Gastrocnemius medialis (tissue), 4 donors: ENCODE data around the gene PKIB. TPM values are rescaled to one million over a fixed set of nuclear protein-coding genes. Genes with fewer than 3 reads are reported as not detected.

Source experiments
- ATAC-seq, 2 donors: fragments of 150-250 bp; one replicate each; pipeline ENCODE4 v1.9.1; 2016
- DNase-seq, 2 donors: peaks; one replicate each; pipeline ENCODE4 v3.0.0-alpha.2; 2019
- H3K27ac ChIP-seq, 4 donors: fragments of 200-600 bp; sonication (generic); 1 replicate in 1 of 4; 2 replicates in 3 of 4; pipeline ENCODE4 v1.5.1; 2016 to 2018; ENCODE audit warnings: mild to moderate bottlenecking in 2 of 4, moderate library complexity in 1 of 4
- H3K27me3 ChIP-seq, 3 donors: fragments of 200-600 bp; sonication (generic) in 2 of 3; 1 replicate in 1 of 3; 2 replicates in 2 of 3; pipeline versions ENCODE4 v1.5.1 to v1.6.0; 2016 to 2019; ENCODE audit warnings: mild to moderate bottlenecking in 1 of 3, moderate library complexity in 1 of 3
- H3K36me3 ChIP-seq, 2 donors: fragments of 200-600 bp; sonication (generic) in 1 of 2; one replicate each; pipeline ENCODE4 v1.5.1; 2017 to 2018
- H3K4me1 ChIP-seq, 2 donors: fragments of 200-600 bp; sonication (generic) in 1 of 2; one replicate each; pipeline ENCODE4 v1.5.1; 2016 to 2017; ENCODE audit warnings: mild to moderate bottlenecking in 2 of 2
- H3K4me3 ChIP-seq, 4 donors: fragments of 200-600 bp; sonication (generic) in 3 of 4; 1 replicate in 1 of 4; 2 replicates in 3 of 4; pipeline ENCODE4 v1.5.1; 2016 to 2019; ENCODE audit warnings: mild to moderate bottlenecking in 2 of 4
- H3K9me3 ChIP-seq, 3 donors: fragments of 200-600 bp; sonication (generic) in 2 of 3; 1 replicate in 1 of 3; 2 replicates in 2 of 3; pipeline ENCODE4 v1.5.1; 2016 to 2019
- POLR2A ChIP-seq, 2 donors: fragments of 450-650 bp; IDR thresholded peaks; one replicate each; pipeline ENCODE4 v1.6.1; 2017; ENCODE audit warnings: antibody characterized with exemption in 2 of 2, mild to moderate bottlenecking in 2 of 2, moderate library complexity in 2 of 2
- in situ Hi-C, 4 donors: fragments of 200-750 bp; cut with MboI; loops; one replicate each; pipeline versions ENCODE4 v1.15.0 to v1.8.0; 2017; ENCODE audit warnings: low sequenced_read_pairs in 4 of 4
- intact Hi-C: fragments of 100-400 bp; cut with DNase I; formaldehyde crosslinking; loops from one replicate; pipeline ENCODE4 v1.15.1; 2023; ENCODE audit warnings: low total_unique reads
- total RNA-seq, 4 donors: library from RNA; depleted of rRNA; stranded (reverse); fragments of >200 nt; gene quantifications; one replicate each; pipeline versions ENCODE4 v1.1.0 to v1.2.3, GENCODE V29; 2016
- TF ChIP-seq, protein P1 (sequence below), 5 experiments: fragments of 450-650 bp in 3 of 5; fragments of 200-600 bp in 2 of 5; sonication (generic) in 2 of 5; IDR thresholded peaks in 4 of 5; conservative IDR thresholded peaks in 1 of 5; 1 replicate in 4 of 5; 2 replicates in 1 of 5; pipeline ENCODE4 v1.5.1; 2016 to 2019; ENCODE audit warnings: antibody characterized with exemption in 5 of 5, mild to moderate bottlenecking in 3 of 5, moderate library complexity in 3 of 5

Gene PKIB
- total RNA-seq, 4 donors from 2014 or later: 0.64 to 1.1 (median 0.97) TPM

DNA sequence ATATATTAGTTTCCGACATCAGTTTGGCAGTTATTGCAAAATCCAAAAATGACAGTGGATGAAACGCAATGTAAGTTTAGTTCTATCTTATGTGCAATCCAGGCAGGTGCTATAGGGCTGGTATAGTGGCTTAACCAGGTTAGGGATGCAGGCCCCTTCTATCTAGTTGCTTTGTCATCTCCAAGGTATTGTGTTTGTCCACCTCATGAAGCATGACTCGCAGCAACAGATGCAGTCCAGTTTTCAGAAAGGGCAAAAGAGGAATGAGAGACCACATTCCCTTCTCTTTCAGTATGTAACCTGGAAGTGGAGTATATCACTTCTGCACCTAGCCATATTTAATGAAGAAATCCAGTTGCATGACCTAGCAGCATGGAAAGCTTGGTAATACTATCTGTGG, 59.7 kb downstream of the PKIB start:
- no peak overlapping the region for H3K4me3 ChIP-seq
- H3K36me3 ChIP-seq: no peaks in the 10 kb centered on the region
- TF ChIP-seq POLR2A (IDR thresholded peaks at IDR 0.05): no peak
- TF ChIP-seq, protein P1, sequence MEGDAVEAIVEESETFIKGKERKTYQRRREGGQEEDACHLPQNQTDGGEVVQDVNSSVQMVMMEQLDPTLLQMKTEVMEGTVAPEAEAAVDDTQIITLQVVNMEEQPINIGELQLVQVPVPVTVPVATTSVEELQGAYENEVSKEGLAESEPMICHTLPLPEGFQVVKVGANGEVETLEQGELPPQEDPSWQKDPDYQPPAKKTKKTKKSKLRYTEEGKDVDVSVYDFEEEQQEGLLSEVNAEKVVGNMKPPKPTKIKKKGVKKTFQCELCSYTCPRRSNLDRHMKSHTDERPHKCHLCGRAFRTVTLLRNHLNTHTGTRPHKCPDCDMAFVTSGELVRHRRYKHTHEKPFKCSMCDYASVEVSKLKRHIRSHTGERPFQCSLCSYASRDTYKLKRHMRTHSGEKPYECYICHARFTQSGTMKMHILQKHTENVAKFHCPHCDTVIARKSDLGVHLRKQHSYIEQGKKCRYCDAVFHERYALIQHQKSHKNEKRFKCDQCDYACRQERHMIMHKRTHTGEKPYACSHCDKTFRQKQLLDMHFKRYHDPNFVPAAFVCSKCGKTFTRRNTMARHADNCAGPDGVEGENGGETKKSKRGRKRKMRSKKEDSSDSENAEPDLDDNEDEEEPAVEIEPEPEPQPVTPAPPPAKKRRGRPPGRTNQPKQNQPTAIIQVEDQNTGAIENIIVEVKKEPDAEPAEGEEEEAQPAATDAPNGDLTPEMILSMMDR (IDR thresholded peaks at IDR 0.05 in 4 of 5, conservative IDR thresholded peaks at IDR 0.05 in 1 of 5): no peak
- no peaks in the 10 kb centered on the region for H3K4me1 ChIP-seq
- ATAC-seq: no peak
- no peak for DNase-seq
- in situ Hi-C loops (no loop called here), intact Hi-C loops (no loop called here)
- H3K9me3 ChIP-seq: no peaks in the 10 kb centered on the region
- no peak overlapping the region for H3K27ac ChIP-seq
- H3K27me3 ChIP-seq: no peaks in the 10 kb centered on the region

DNA sequence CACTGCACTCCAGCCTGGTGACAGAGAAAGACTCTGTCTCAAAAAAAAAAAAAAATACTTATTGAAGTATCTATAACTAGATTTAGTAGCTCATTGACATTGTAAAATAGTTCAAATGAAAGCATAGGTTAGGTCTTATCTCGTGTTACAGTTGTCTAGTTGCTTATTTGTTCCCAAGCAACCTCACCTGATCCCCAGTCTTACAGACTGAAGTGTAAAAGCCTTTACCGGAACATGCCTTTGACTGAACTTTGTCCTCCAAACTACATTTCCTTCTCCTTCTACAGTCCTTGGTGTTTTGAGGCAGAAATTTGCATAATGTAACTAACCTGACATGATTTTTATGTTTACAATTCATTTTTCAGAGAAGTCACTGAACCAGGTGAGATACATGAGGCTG, 61.0 kb downstream of the PKIB start:
- no peak for TF ChIP-seq POLR2A (IDR thresholded peaks at IDR 0.05)
- TF ChIP-seq, protein P1 (IDR thresholded peaks at IDR 0.05 in 4 of 5, conservative IDR thresholded peaks at IDR 0.05 in 1 of 5): no peak
- in situ Hi-C loops (no loop called here), intact Hi-C loops (no loop called here)
- no peaks in the 10 kb centered on the region for H3K9me3 ChIP-seq
- DNase-seq (no peak), ATAC-seq (no peak)
- no peaks in the 10 kb centered on the region for H3K4me1 ChIP-seq
- H3K27me3 ChIP-seq: no peaks in the 10 kb centered on the region
- no peak overlapping the region for H3K27ac ChIP-seq
- H3K36me3 ChIP-seq: no peaks in the 10 kb centered on the region
- H3K4me3 ChIP-seq: no peak overlapping the region

DNA sequence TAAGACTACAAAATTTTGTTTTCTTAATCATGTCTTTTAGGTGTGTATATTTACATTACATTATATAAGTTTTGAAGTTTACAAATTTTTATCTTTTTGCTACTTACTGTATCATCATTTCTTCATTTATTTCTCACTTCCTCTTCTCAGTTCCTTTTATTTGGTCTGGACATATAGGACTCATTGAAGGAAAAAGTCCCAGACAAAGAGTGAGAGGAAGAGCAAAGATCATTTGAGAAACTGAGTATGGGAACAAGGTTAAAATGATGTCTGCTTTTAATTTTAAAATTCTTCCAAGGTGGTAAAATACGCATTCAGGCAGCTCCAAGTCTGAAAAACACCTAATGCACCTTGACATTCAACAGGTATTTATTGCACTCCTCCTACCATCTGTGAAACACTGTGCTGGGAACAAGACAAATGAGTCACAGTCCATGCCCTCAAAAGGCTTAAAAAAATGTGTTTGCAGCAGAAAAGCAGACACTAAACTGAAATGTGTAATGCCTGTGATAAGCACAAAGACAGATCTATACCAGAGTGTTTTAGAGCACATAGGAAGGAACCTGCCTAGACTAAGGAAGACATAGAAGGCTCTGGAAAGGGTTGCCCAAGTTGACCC, 63.2 kb downstream of the PKIB start:
- in situ Hi-C loops: no loop called here
- DNase-seq (no peak), ATAC-seq (no peak)
- Histone ChIP-seq H3K9me3 (no peaks in the 10 kb centered on the region), H3K27ac (no peak overlapping the region), H3K36me3 (no peaks in the 10 kb centered on the region), H3K27me3 (no peaks in the 10 kb centered on the region), H3K4me3 (no peak overlapping the region), H3K4me1 (no peaks in the 10 kb centered on the region)
- intact Hi-C loops: no loop called here
- TF ChIP-seq, protein P1 (IDR thresholded peaks at IDR 0.05 in 4 of 5, conservative IDR thresholded peaks at IDR 0.05 in 1 of 5): no peak
- no peak for TF ChIP-seq POLR2A (IDR thresholded peaks at IDR 0.05)

DNA sequence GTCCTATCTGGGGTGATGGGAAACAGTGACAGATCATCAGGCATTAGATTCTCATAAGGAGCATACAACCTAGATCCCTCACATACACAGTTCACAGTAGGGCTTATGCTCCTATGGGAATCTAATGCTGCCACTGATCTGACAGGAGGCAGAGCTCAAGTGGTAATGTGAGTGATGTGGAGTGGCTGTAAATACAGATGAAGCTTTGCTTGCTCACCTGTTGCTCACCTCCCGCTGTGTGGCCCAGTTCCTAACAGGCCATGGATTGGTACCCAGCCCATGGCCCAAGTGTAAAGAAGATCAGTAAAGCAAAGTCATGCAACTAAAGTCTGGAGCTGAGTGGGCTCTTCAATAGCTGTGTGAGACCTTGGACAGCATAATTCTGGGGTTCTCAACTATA, 65.9 kb downstream of the PKIB start:
- Histone ChIP-seq H3K27ac (no peak overlapping the region), H3K27me3 (no peaks in the 10 kb centered on the region), H3K36me3 (no peaks in the 10 kb centered on the region), H3K4me3 (no peak overlapping the region), H3K9me3 (no peaks in the 10 kb centered on the region), H3K4me1 (no peaks in the 10 kb centered on the region)
- DNase-seq: no peak
- intact Hi-C loops (no loop called here), in situ Hi-C loops (no loop called here)
- ATAC-seq: no peak
- TF ChIP-seq, protein P1 (IDR thresholded peaks at IDR 0.05 in 4 of 5, conservative IDR thresholded peaks at IDR 0.05 in 1 of 5): no peak
- TF ChIP-seq POLR2A (IDR thresholded peaks at IDR 0.05): no peak

DNA sequence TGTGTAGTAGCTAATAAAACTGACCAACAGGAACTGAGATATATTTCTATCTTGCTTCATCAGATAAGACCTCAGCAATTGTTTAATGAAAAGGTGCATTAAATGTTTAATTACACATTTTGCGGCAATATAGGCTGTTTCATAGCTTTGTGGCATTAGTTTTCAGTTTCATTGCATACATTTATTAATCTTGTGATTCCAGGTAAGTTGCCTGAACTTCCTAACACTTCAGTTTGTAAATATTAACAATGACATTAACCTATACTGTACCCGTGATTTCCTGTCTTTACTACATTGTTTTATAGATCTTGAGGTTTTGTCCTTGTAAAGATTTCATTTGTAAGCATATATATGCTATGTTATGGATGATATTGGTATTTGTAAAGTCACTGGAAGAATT, 66.5 kb downstream of the PKIB start:
- ATAC-seq (no peak), DNase-seq (no peak)
- intact Hi-C loops (no loop called here), in situ Hi-C loops (no loop called here)
- no peaks in the 10 kb centered on the region for H3K36me3 ChIP-seq
- no peak for TF ChIP-seq POLR2A (IDR thresholded peaks at IDR 0.05)
- TF ChIP-seq, protein P1 (IDR thresholded peaks at IDR 0.05 in 4 of 5, conservative IDR thresholded peaks at IDR 0.05 in 1 of 5): no peak
- no peaks in the 10 kb centered on the region for H3K27me3 ChIP-seq
- no peak overlapping the region for H3K27ac ChIP-seq
- H3K9me3 ChIP-seq: no peaks in the 10 kb centered on the region
- H3K4me1 ChIP-seq: no peaks in the 10 kb centered on the region
- no peak overlapping the region for H3K4me3 ChIP-seq
